ENCODE data around the gene COLEC11. TPM values are rescaled to one million over a fixed set of nuclear protein-coding genes. Genes with fewer than 3 reads are reported as not detected.
"Not testable (repeated sequence)": the region's sequence is repeated elsewhere in the genome, so short reads cannot be mapped to it uniquely, and the experiment has no call there.

The COLEC11 gene
- total RNA-seq, 4 donors from 2014 or later: 3.6 to 15.9 (median 5.9) TPM

GRCh38 chr2:3656762-3657721, 62.1 kb downstream of the COLEC11 start:
- TF ChIP-seq CTCF (IDR thresholded peaks at IDR 0.05): no peak
- DNase-seq (ENCODE audit: low spot score): no peak
- no peak for ATAC-seq (ENCODE audit: low FRiP score)

- ATAC-seq (ENCODE audit: low FRiP score) (no peak), DNase-seq (ENCODE audit: low spot score) (no peak)
- TF ChIP-seq CTCF (IDR thresholded peaks at IDR 0.05): no peak
These were observed 63.0 kb downstream of the COLEC11 start, which contains the start of gene ALLC for GRCh38 chr2:3657881-3658280. TSS of gene ALLC (plus strand) at chr2:3658200. CDS start at chr2:3671158, 12,958 bp downstream.

- no peak for ATAC-seq (ENCODE audit: low FRiP score)
- no peak for DNase-seq (ENCODE audit: low spot score)
These were observed 64.8 kb downstream of the COLEC11 start for GRCh38 chr2:3659447-3660432.

GRCh38 chr2:3660640-3661039, 65.7 kb downstream of the COLEC11 start:
- ATAC-seq (ENCODE audit: low FRiP score); DNase-seq (ENCODE audit: low spot score): not testable (repeated sequence)

More at GRCh38 chr2:3659447-3660432, 64.8 kb downstream of the COLEC11 start:
- TF ChIP-seq CTCF (IDR thresholded peaks at IDR 0.05): no peak

GRCh38 chr2:3661149-3661660, 66.3 kb downstream of the COLEC11 start:
- no peak for DNase-seq (ENCODE audit: low spot score)
- no peak for ATAC-seq (ENCODE audit: low FRiP score)
- no peak for TF ChIP-seq CTCF (IDR thresholded peaks at IDR 0.05)

GRCh38 chr2:3662239-3662638, 67.3 kb downstream of the COLEC11 start:
- DNase-seq (ENCODE audit: low spot score): no peak
- no peak for TF ChIP-seq CTCF (IDR thresholded peaks at IDR 0.05)
- ATAC-seq (ENCODE audit: low FRiP score): no peak

GRCh38 chr2:3664118-3664517, 69.2 kb downstream of the COLEC11 start:
- no peak for TF ChIP-seq CTCF (IDR thresholded peaks at IDR 0.05)
- ATAC-seq (ENCODE audit: low FRiP score) (no peak), DNase-seq (ENCODE audit: low spot score) (no peak)

All from omental fat pad (tissue), 4 donors.